Daoy (cell line): ENCODE results near the gene CEP41. TPM values are rescaled to one million over a fixed set of nuclear protein-coding genes. Genes with fewer than 3 reads are reported as not detected.
"Not testable (repeated sequence)": the region's sequence is repeated elsewhere in the genome, so short reads cannot be mapped to it uniquely, and the experiment has no call there.

Experiments used
- DNase-seq: peaks from one replicate; pipeline ENCODE4 v3.0.0-alpha.2; 2015; ENCODE audit warnings: low read depth
- total RNA-seq: library from RNA; depleted of rRNA; stranded (reverse); fragments of >200 nt; shearing (Covaris generic); gene quantifications from 2 replicates; pipeline ENCODE4 v1.2.3, GENCODE V29; 2014

CEP41 gene
- total RNA-seq, 1 experiment from 2014 or later = 43.9 TPM

DNA sequence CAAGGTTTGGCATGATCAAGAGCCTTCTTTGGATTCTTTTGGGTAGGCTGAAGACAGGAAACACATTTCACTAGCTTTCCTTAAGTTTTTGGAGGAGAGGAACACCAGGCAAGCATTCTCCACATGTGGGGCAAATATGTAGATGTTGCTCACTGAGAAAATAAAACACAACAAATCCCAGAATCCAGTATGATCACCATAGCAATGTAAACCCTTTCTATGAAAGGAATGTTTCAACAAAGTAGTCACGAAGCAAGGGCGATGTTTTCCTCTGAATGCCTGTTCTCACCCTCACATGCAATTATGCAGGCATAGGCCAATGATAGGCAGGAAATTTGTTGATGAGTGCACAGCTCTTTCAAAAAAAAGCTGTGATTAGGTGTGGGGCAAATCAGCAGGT, 20.5 kb upstream of the CEP41 start:
- no peak for DNase-seq

DNA sequence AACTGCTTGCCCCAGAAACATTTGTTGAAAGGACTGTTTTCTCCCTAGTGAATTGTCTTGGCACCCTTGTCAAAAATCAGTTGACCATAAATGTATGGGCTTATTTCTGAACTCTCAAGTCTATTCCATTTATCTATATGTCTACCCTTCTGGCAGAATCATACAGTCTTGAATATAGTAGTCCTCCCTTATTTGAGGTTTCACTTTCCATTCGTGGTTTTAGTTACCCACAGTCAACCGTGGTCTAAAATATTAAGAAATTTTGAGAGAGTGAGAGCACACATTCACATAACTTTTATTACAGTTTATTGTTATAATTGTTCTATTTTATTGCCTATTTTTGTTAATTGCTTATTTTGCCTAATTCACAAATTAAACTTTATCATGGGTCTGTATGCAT, 17.4 kb upstream of the CEP41 start:
- no peak for DNase-seq

DNA sequence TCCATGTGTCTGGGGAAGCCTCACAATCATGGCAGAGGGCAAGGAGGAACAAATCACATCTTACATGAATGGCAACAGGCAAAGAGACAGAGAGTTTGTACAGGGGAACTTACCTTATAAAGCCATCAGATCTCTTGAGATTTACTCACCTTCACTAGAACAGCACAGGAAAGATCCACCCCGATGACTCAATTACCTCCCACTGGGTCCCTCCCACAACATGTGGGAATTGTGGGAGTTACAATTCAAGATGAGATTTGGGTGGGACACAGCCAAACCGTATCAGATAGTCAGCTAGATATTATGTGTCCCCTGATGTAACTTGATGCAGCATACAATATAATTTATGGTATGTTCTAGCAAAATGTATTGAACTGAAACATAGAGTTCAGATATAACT, 14.1 kb upstream of the CEP41 start:
- DNase-seq = peak; percentile 21

DNA sequence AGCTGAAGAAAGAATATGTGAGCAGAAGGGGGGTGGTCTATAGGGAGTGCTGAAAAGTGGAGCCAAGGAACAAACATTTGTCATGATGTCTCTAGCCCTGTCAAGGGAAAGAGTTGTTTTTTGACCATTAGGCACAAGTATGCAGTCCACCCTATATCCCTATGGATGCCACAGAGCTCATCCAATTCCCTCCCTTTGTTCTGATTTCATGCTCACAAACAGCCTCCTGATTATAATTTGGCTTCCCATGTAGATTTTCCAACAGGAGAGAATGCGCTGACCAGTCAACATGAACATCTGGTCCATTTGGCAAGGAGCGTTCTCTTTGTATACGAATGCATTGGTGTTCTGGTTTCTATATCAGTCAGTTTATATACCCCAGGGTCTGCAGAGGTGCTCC, 12.1 kb upstream of the CEP41 start:
- no peak for DNase-seq

DNA sequence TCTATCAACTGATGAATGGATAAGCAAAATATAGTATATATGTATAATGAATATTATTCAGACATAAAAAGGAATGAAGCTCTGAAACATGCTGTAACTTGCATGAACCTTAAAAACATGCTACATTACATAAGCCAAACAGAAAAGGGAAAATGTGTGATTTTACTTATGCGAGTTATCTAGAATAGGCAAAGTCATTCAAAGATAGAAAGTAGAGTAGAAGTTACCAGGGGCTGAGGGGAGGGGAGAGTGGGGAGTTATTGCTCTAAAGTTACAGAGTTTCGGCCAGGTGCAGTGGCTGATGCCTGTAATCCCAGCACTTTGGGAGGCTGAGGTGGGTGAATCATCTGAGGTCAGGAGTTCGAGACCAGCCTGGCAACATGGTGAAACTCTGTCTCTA, 10.5 kb upstream of the CEP41 start:
- not testable (repeated sequence) for DNase-seq

DNA sequence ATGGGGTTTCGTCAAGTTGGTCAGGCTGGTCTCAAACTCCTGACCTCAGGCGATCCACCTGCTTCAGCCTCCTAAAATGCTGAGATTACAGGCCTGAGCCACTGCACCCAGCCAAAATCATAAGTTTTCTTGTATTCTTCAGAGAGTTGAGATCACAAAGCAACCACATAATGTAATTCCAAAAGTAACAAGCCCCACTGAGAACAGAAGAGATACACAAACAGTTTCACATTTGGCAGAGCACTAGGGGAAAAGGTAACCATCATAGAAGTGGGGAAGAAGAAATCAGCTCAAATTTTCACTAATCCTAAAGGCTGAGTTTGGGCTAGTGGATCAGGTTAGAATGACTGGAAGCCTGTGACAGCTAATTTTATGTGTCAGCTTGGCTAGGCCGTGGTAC, 5.4 kb upstream of the CEP41 start:
- DNase-seq = no peak

DNA sequence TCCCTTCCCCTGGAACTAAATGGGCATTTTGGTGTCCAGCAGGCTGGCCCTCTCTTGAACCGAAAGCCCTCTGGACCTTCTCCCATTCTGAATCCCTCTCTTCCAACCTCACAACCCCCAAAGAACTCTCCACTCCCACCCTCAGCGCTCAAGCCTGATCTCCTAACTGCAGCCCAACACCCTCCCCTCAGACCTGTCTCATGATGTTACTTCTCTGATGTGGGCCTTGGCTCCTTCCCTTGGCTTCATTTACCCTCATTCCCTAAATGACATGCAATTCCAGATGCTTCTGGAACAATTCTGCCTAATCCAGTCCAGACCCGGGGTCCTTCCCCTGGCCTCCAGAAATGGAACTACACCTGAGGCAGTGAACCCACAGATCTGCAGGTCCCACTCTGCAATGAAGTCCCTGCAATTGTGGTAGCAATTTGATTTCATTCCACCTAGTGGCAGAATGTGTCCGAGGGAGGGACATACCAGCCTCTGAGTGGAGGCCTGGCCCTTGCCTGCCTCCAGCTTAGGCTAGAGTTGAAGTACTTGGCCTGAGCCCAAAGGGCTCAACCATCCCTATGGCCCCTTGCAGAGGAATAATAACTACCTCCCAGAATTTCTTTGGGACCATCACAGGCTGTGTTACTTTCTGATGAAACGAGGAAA, 4.1 kb upstream of the CEP41 start:
- no peak for DNase-seq

DNA sequence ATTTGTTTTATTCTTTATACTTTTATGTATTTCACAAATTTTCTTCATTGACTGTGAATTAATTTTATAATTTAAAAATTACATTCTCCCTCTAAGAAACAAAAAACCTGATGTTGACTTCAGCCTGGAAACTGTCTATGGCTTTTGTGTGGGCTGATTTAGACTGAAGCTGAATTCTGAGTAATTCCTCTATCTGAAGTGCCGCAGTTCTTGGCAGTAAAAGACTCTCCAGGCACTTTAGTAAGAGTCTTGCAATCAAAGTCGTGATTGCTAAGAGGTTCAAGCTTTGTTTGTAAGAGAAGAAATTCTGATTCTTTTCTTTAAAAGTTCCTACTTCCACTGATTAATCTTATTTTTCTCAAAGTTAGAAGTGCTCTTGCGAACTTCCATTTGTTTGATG, 3.4 kb upstream of the CEP41 start:
- no peak for DNase-seq

DNA sequence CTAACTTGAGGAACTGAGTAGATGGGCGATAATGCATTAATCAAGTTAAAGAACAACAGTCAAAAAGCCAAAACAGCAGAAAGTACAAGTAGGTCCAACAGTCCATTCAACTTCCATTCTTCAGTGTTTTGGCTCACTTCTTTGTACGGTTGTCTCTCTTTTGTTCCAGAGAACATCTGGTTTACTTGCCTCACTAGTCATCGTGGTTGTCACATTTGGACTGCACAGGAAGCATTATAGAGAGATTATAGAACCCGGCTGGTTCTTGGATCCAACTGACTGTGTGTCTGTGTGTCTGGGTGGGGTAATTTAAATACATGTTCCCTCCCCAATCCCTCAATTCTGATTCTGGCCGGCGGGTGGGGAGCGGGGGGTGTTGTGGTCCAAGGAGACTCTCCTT, 1.8 kb upstream of the CEP41 start:
- no peak for DNase-seq

DNA sequence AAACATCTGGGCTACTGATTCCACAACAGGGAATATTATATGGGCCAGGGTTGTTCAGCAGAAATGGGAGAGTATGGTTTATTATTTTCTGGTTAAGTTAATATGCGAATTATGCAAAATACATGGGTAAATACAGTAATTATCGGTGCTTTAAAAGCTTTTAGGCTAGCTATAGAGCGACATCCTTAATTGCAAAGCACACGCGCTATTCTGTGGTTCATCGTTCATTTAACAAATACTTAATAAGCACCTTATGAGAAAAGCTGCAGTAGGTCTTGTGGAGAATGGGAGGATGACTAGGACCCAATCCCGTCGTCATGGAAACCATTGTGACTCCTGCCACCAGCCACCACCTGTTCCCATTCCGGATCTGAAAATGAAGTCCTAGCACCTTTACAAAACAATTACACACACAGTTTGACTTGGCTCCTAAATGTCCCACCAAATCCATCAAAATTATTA, 623 bp upstream of the CEP41 start:
- DNase-seq = peak; percentile 54

DNA sequence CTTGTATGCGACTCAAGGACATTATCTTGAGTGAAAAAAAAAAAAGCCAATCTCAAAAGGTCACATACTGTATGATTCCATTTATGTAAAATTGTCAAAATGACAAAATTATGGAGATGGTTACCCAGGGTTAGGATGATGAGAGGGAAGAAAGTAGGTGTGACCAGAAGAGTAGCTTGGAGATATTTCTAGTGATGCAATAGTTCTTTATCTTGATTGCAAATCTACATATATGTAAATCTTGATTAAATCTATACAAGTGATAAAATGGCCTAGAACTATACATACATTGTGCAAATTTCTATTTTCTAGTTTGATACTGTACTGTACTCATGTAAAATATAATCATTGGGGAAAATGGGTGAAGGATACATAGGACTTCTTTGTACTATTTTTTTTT, 4.6 kb downstream of the CEP41 start:
- no peak for DNase-seq

DNA sequence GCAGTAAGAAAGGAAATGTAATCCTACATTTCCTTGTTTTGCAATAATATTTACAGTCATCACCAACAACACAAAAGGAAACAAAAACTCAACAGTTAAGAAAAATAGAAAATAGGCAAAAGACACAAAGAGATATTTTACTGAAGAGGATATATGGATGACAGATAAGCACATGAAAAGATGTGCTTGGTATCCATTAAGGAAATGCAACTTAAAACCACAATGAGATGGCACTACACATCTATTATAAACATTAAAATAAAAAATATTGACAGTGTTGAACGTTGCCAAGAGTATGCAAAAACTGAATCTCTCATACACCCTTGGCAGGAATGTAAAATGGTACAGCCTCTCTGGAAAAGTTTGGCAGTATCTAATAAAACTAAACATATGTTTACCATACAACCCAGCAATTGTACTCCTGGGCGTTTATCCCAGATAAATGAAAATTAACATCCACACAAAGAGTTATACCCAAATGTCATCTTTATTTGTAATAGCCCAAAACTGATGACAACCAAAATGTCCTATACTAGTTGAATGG, 5.4 kb downstream of the CEP41 start:
- no peak for DNase-seq

DNA sequence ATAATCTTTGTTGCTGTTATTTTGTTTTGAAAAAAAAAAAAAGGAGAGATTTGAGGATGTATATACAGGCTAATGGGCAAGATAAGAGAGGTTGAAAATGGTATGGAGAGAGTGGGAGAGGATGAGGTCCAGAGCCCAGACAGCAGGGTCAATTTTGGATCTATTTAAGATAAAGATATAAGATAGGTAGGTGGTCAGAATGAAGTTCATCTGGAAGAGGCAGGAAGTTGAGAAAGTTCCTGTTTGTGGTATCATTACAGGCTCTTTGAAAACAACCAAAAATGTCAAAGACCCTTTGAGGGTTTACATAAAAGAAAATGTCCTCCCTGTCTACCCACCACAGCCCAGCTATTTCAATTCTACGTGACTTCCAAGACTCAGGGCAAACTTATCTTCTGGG, 7.5 kb downstream of the CEP41 start:
- no peak for DNase-seq

DNA sequence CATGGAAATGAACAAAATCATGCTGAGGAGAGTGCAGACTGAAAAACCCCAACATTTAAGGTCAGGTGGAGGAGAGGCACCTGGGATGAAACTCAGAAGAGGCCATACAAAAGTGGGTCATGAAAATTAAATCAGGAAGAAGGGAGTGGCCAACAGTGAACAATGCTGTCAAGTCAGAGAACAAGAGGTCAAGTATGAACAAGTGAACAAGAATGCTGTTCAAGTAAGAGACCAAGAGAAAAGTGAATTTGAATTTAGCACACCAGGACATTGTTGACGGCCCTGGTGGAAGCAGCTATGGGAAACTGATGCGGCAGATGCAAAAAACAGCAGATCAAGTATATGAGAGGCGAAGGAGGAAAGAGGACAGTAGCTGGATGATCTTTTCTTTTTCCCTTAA, 7.9 kb downstream of the CEP41 start:
- DNase-seq = no peak

DNA sequence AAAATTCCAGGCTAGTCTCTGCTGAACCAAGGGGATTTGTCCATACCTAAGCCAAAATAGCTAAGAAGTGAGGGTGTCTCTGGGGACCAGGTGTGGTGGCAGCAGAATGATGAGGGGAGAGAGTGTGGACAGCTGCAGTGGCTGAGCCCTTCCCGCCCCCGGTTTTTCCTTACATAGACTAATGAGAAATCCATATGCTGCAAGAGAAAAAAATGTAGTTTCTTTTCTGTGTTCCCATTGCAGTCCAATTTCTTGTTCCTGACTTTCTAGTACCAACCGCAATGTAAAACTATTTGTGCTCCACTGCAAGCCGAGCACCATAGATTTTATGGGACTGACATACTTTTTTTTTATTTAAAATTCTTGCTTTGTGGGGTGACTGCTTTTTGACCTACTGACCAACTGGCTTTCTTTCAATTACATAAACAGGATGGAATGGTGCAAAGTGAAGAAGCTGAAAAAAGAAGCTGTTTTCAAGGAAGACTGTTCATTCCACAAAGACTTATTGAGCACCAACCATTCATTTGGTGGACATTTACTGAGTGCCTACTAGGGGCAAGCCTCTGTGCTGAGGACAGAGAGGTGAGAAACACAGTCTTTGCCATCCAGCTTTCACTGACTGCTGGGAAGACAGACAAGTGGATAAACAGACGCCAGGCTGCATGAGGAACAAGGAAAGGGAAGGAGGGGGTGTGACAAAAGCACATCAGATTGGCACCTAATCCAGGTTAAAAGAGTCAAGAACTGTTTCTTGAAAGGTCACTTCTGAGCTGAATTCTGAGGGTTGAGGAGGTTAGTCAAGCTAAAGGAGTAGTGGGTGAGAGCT, 9.8 kb downstream of the CEP41 start:
- peak; percentile 75 for DNase-seq

DNA sequence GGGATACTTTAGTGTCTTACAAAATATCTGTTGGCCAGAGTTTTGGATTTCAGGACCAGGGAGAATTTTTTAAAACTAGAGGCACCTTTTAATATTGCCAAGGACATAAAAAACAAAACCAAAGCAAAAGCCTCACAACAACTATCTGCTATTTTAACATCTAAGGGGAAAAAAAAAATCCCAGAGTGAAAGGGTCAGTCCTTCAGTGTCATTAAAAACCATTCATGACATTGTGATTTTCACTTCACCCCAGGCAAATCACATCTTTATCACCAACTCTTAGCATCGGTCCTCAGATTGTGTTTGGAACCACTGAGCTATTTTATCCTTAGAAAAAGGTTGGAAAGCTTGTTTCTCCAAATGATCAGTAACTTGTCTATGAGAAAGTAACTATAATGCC, 10.7 kb downstream of the CEP41 start:
- DNase-seq = no peak

DNA sequence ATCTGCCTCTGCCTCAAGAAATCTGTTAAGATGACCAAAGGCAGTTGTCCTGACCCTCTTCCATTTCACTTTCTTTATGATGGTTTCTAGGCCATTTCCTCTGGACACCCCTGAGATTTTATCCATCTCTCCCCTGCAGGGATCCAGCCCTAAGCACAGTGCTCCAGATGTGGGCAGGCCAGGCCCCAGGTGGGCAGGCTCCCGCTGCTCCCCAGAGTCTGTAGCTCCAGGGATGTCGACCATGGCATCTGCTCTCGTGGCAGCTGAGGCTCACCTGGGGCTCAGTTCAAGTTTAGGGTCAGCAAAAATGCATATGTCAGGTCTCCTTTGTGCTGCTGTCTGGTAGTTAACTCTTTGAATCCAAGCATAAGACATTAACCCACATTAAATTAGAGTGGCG, 11.8 kb downstream of the CEP41 start:
- DNase-seq = no peak

DNA sequence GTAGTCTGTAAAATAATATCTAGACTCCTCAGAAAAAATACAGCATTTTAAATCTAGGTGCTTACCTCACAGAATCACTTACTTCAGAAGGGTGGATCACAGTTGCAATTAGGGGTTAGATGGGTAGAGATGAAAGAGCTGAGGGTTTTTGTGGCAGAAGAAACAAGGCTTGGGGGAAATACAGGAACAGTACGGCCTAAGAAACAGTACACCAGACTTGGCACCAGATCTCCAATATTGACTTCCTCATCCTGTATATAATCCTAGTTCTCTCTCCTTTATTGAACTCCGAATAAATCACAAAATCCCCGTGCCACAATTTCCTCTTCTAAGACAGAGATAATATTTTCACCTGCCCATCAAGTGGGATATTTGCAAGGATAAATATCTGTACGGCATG, 14.3 kb downstream of the CEP41 start:
- no peak for DNase-seq

DNA sequence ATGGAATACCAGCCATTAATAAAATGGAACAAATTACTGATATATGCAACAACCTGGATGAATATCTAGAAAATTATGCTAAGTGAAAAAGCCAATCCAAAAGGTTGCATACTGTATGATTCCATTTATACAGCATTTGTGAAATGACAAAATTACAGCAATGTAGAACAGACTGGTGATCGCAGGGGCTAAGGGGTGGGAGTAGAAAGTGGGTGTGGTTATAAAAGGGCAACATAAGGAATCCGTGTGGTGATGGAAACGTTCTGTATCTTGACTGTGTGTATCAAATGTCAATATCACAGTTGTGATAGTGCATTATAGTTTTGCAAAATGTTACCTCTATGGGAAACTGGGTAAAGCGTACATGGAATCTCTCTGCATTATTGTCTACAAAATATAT, 15.0 kb downstream of the CEP41 start:
- no peak for DNase-seq

DNA sequence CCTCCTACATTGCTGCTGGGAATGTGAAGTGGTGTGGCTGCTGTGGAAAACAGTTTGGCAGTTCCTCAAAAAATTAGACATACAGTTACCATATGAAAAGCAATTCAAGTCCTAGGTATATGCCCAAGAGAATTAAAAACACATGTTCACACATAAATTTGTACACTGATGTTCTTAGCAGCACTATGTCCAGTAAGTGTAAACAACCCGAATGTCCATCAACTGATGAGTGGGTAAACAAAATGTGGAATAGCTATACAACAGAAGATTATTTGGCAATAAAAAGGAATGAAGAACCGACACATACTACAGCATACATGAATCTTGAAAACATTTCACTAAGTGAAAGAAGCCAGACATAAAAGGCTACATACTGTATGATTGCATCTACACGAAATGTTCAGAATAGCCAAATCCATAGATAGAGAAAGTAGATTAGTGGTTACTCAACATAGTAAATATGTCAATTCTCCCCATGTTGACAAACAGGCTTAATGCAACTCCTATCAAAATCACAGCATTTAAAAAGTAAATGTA, 17.2 kb downstream of the CEP41 start:
- no peak for DNase-seq

DNA sequence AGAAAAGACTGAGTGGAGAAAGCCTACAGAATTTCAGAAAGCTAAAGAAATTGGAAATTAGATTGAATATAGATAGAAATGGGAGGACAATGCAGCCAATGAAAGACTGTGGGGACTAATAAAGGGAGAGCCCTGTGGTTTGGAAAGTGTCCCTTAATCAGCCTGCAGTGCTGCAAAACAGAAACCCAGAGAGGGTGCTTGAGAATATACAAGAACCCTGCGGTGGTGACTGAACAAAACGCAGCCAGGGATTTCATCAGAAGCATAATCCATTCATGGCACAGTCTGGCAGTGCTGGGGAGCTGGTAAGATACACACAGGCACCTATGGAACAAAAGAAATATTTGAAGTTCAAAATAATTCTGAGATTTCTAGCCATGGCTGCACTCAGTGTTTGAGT, 19.1 kb downstream of the CEP41 start:
- peak; percentile 60 for DNase-seq

DNA sequence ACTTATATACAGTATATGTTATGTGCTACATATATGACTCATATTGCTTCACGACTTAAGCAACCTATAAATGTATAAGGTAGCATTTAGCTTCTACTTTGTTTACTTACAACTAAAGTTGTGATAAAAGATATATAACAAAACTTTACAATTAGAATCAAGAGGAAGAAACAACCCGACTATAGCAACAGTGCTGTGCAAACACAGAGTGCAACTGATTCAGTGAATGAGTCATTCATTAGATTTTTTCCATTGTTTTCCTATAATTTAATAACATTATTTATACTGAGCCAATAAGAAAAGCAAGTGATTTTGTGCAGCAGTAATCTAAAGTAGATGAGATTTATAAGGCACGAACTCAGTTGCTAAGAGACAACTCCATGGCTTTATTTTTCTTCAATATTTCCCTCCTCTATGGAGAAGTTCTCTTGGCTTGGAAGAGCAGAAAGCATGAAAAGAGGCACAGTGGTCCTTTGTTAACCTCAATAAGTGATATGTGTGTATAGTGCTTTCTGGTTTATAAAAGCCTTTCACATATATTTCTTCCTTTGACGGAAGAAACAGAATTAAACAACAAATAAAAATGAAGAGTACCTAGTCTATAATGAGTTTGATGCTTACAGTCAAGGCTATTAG, 19.8 kb downstream of the CEP41 start:
- no peak for DNase-seq
